ENCODE results near the gene LYL1. TPM values are rescaled to one million over a fixed set of nuclear protein-coding genes. Genes with fewer than 3 reads are reported as not detected.
A peak's percentile ranks its signal among the peaks of the same experiment; 100 is the strongest.

The LYL1 gene
- total RNA-seq, 1 donor = 2.6 TPM

- DNase-seq (ENCODE audit: low read depth) = no peak
- no peak overlapping the region for H3K4me3 ChIP-seq (ENCODE audit: low read depth, low read length)
- no peak for TF ChIP-seq CTCF (IDR thresholded peaks at IDR 0.05; ENCODE audit: insufficient read depth, low read depth, low read length)
These were observed 43.6 kb downstream of the LYL1 start for GRCh38 chr19:13058951-13059660.

- DNase-seq (ENCODE audit: low read depth) = no peak
- TF ChIP-seq CTCF (IDR thresholded peaks at IDR 0.05; ENCODE audit: insufficient read depth, low read depth, low read length) = no peak
- H3K4me3 ChIP-seq (ENCODE audit: low read depth, low read length) = no peak overlapping the region
These were observed 44.9 kb downstream of the LYL1 start for GRCh38 chr19:13057744-13058143.

GRCh38 chr19:13057147-13057572, 45.5 kb downstream of the LYL1 start:
- TF ChIP-seq CTCF (IDR thresholded peaks at IDR 0.05; ENCODE audit: insufficient read depth, low read depth, low read length) = no peak
- no peak overlapping the region for H3K4me3 ChIP-seq (ENCODE audit: low read depth, low read length)
- DNase-seq (ENCODE audit: low read depth) = no peak

GRCh38 chr19:13056052-13056660, 46.5 kb downstream of the LYL1 start:
- peak overlapping the region; percentile 30 for H3K4me3 ChIP-seq (ENCODE audit: low read depth, low read length)
- peak; percentile 57 for DNase-seq (ENCODE audit: low read depth)
- TF ChIP-seq CTCF (IDR thresholded peaks at IDR 0.05; ENCODE audit: insufficient read depth, low read depth, low read length) = no peak

GRCh38 chr19:13055213-13056051, 47.2 kb downstream of the LYL1 start:
- peak; percentile 91 for DNase-seq (ENCODE audit: low read depth)
- TF ChIP-seq CTCF (IDR thresholded peaks at IDR 0.05; ENCODE audit: insufficient read depth, low read depth, low read length) = no peak
- H3K4me3 ChIP-seq (ENCODE audit: low read depth, low read length) = peak overlapping the region; percentile 30

- peak; percentile 84 for DNase-seq (ENCODE audit: low read depth)
- no peak for TF ChIP-seq CTCF (IDR thresholded peaks at IDR 0.05; ENCODE audit: insufficient read depth, low read depth, low read length)
- H3K4me3 ChIP-seq (ENCODE audit: low read depth, low read length) = no peak overlapping the region
These were observed 47.9 kb downstream of the LYL1 start for GRCh38 chr19:13054626-13055212.
